ENCODE data around the gene ITIH4.

ITIH4 gene

GRCh38 chr3:52854013-52854412, 23.5 kb upstream of the ITIH4 start:
- no peak overlapping the region for H3K4me3 ChIP-seq (ENCODE audit: low read depth, low read length)
- ChIA-PET POLR2A (no interaction called here), CTCF (interaction anchor here (2.2 kb wide), 1 partner anchor 217 kb away, joined by 7 read pairs; no protein-coding TSS in a partner anchor)
- TF ChIP-seq ATF2 (tag by site-specific recombination; IDR thresholded peaks at IDR 0.05; ENCODE audit: low read depth) = no peak
- TF ChIP-seq REST (tag by site-specific recombination; IDR thresholded peaks at IDR 0.05) = peak; percentile 79
- peaks cover 0 to 27% of the 10 kb centered on the region in 2 experiments; a peak in 2 of 3 replicates for H3K36me3 ChIP-seq (ENCODE audit: control insufficient read depth in 2 of 2, insufficient read depth in 1 of 2, low read length in 2 of 2)
- H3K27ac ChIP-seq (ENCODE audit: extremely low read depth, low read depth, low read length) = no peak overlapping the region
- no peaks in the 10 kb centered on the region for H3K9me3 ChIP-seq (ENCODE audit: control insufficient read depth, insufficient read depth, low read depth, low read length)
- H3K4me1 ChIP-seq (ENCODE audit: control insufficient read depth, insufficient read depth, low read length) = no peaks in the 10 kb centered on the region

- peaks cover 0 to 43% of the 10 kb centered on the region in 2 experiments; a peak in 2 of 3 replicates for H3K36me3 ChIP-seq (ENCODE audit: control insufficient read depth in 2 of 2, insufficient read depth in 1 of 2, low read length in 2 of 2)
- ChIA-PET POLR2A (no interaction called here), CTCF (interaction anchor here (0.6 to 2.2 kb wide), 4 partner anchors 68 to 223 kb away, joined by 3 to 7 read pairs (median 4); no protein-coding TSS in a partner anchor)
- no peak for TF ChIP-seq ZNF623 (tag by site-specific recombination; IDR thresholded peaks at IDR 0.05)
- TF ChIP-seq ZNF830 (tag by site-specific recombination; IDR thresholded peaks at IDR 0.05; ENCODE audit: low read depth) = no peak
- TF ChIP-seq GFI1B (tag by site-specific recombination; IDR thresholded peaks at IDR 0.05) = no peak
- TF ChIP-seq ZFP41 (tag by site-specific recombination; IDR thresholded peaks at IDR 0.05; ENCODE audit: borderline replicate concordance) = no peak
- no peak for TF ChIP-seq ZNF658 (tag by site-specific recombination; IDR thresholded peaks at IDR 0.05)
- TF ChIP-seq ZNF518A (tag by site-specific recombination; conservative IDR thresholded peaks at IDR 0.05; ENCODE audit: low read depth) = no peak
- TF ChIP-seq FEZF1 (tag by site-specific recombination; IDR thresholded peaks at IDR 0.05) = no peak
- no peak for TF ChIP-seq ZNF549 (tag by site-specific recombination; IDR thresholded peaks at IDR 0.05)
- no peak for TF ChIP-seq ZNF169 (tag by site-specific recombination; IDR thresholded peaks at IDR 0.05)
- no peak for TF ChIP-seq SETDB1 (IDR thresholded peaks at IDR 0.05; ENCODE audit: insufficient read length, low read length)
- no peak for TF ChIP-seq ZNF248 (tag by site-specific recombination; IDR thresholded peaks at IDR 0.05)
- no peak for TF ChIP-seq ZNF138 (tag by site-specific recombination; IDR thresholded peaks at IDR 0.05; ENCODE audit: borderline replicate concordance)
- TF ChIP-seq RBAK (tag by site-specific recombination; IDR thresholded peaks at IDR 0.05) = no peak
- no peak for TF ChIP-seq WT1 (tag by site-specific recombination; IDR thresholded peaks at IDR 0.05)
- no peak for TF ChIP-seq ZSCAN18 (tag by site-specific recombination; IDR thresholded peaks at IDR 0.05)
- no peak for TF ChIP-seq ELK4 (IDR thresholded peaks at IDR 0.05; ENCODE audit: borderline replicate concordance, low read depth, low read length)
- TF ChIP-seq SP2 (tag by site-specific recombination; IDR thresholded peaks at IDR 0.05) = no peak
- TF ChIP-seq IKZF3 (tag by site-specific recombination; IDR thresholded peaks at IDR 0.05) = no peak
- TF ChIP-seq ZNF529 (tag by site-specific recombination; IDR thresholded peaks at IDR 0.05; ENCODE audit: insufficient replicate concordance) = no peak
- H3K4me1 ChIP-seq (ENCODE audit: control insufficient read depth, insufficient read depth, low read length) = no peaks in the 10 kb centered on the region
- no peak overlapping the region for H3K4me3 ChIP-seq (ENCODE audit: low read depth, low read length)
- no peaks in the 10 kb centered on the region for H3K9me3 ChIP-seq (ENCODE audit: control insufficient read depth, insufficient read depth, low read depth, low read length)
- no peak overlapping the region for H3K27ac ChIP-seq (ENCODE audit: extremely low read depth, low read depth, low read length)
These were observed 21.9 kb upstream of the ITIH4 start for GRCh38 chr3:52852419-52852818.

Measured in HEK293 (cell line).